Stimulated activated memory B cell treated with anti-CD40 and anti-IgM and Interleukin-4, amounts not matched to agents 10 μg/mL and 1 μg/mL and 100 μg/mL, for 72 hours (primary cell): ENCODE measurements around the gene CTU1.

Source experiments
- ATAC-seq: fragments of 150-1000 bp; cut with Tn5 transposase; 2 replicates; pipeline ENCODE4 v1.10.0; 2021
- H3K27ac Mint-ChIP-seq: one replicate; pipeline ENCODE4 v1.8.0; 2022; ENCODE audit warnings: mild to moderate bottlenecking, mixed read lengths
- H3K27me3 Mint-ChIP-seq: one replicate; pipeline ENCODE4 v1.8.0; 2022; ENCODE audit warnings: mixed read lengths
- H3K36me3 Mint-ChIP-seq: one replicate; pipeline ENCODE4 v1.8.0; 2022; ENCODE audit warnings: mixed read lengths
- H3K4me1 Mint-ChIP-seq: one replicate; pipeline ENCODE4 v1.8.0; 2022; ENCODE audit warnings: mixed read lengths
- H3K4me3 Mint-ChIP-seq: one replicate; pipeline ENCODE4 v1.8.0; 2022; ENCODE audit warnings: mild to moderate bottlenecking, moderate library complexity, mixed read lengths
- H3K9me3 Mint-ChIP-seq: one replicate; pipeline ENCODE4 v1.8.0; 2022; ENCODE audit warnings: mixed read lengths

The CTU1 gene

GRCh38 chr19:51084505-51084904, 23.7 kb downstream of the CTU1 start:
- H3K36me3 Mint-ChIP-seq: peaks cover 17% of the 10 kb centered on the region
- no peaks in the 10 kb centered on the region for H3K9me3 Mint-ChIP-seq
- H3K27me3 Mint-ChIP-seq: peaks cover 30% of the 10 kb centered on the region
- no peaks in the 10 kb centered on the region for H3K4me1 Mint-ChIP-seq
- no peak overlapping the region for H3K4me3 Mint-ChIP-seq
- peak; percentile 38 for ATAC-seq
- no peak overlapping the region for H3K27ac Mint-ChIP-seq

DNA sequence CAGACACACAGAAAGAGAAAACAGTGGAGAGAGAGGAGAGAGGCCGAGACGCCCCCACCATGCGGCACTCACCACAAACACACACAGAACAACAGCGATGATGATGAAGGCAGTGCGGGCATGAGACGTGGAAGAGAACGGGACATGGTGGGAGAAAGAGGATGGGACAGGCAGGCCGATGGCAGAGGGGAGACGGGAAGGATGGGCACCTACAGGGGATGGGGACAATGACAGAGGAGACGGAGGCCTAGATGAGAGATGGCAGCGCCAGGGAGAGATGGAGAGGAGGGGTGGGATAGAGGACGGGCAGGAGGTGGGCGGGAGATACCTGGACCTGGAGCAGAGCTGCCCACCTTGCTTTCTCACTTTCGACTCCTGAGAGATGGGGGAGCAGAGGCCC, 24.4 kb downstream of the CTU1 start:
- H3K4me3 Mint-ChIP-seq: no peak overlapping the region
- H3K4me1 Mint-ChIP-seq: no peaks in the 10 kb centered on the region
- H3K27ac Mint-ChIP-seq: no peak overlapping the region
- no peak for ATAC-seq
- peaks cover 11% of the 10 kb centered on the region for H3K36me3 Mint-ChIP-seq
- H3K27me3 Mint-ChIP-seq: peaks cover 30% of the 10 kb centered on the region
- H3K9me3 Mint-ChIP-seq: no peaks in the 10 kb centered on the region

DNA sequence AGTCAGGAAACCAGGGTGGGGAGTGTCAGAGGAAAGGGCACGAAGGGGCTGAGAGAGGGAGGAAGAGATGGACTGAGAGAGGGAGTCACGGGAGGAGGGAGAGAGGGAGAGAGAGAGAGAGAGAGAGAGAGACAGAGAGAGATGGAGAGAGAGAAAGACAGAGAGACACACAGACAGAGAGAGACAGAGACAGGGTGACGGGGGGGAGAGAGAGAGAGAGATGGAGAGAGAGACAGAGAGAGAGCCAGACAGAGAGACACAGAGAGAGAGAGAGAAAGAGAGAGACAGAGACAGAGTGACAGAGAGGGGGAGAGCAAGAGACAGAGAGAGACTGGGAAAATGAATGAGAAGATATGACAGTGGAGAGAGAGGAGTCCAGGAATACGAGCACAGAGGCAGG, 25.0 kb downstream of the CTU1 start:
- peaks cover 30% of the 10 kb centered on the region for H3K27me3 Mint-ChIP-seq
- ATAC-seq: no peak
- no peaks in the 10 kb centered on the region for H3K9me3 Mint-ChIP-seq
- no peak overlapping the region for H3K27ac Mint-ChIP-seq
- peaks cover 11% of the 10 kb centered on the region for H3K36me3 Mint-ChIP-seq
- H3K4me3 Mint-ChIP-seq: no peak overlapping the region
- H3K4me1 Mint-ChIP-seq: no peaks in the 10 kb centered on the region

DNA sequence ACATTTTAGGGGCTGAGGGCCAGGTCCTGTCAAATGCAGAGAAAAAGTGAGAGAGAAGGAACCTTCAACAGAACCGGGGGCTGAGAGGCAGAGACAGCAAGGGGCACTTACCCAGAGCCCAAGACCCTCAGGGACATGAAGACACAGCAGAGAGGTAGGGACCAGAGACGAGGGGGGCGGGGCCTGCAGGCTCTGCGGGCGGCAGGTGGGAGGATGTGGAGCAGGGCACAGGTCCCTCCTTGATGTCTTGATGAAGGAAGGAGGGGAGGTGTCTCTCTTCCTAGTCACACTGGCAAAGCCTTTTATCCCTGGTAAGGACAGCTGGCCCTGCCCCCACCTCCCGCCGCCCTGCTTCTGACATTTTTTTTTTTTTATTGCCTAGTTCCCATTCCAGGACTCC, 25.6 kb downstream of the CTU1 start, which contains the start of gene KLK14:
KLK14 (minus strand) TSS at position 277 of the 400 bp plus-strand sequence; CDS start at position 4, 273 bp downstream.
- Mint-ChIP-seq H3K36me3 (peaks cover 11% of the 10 kb centered on the region), H3K27ac (no peak within 1 kb of the TSS), H3K9me3 (no peaks in the 10 kb centered on the region), H3K27me3 (peaks cover 30% of the 10 kb centered on the region), H3K4me3 (no peak within 1 kb of the TSS), H3K4me1 (no peaks in the 10 kb centered on the region)
- no peak for ATAC-seq

GRCh38 chr19:51081476-51081875, 26.7 kb downstream of the CTU1 start:
- no peak overlapping the region for H3K4me3 Mint-ChIP-seq

DNA sequence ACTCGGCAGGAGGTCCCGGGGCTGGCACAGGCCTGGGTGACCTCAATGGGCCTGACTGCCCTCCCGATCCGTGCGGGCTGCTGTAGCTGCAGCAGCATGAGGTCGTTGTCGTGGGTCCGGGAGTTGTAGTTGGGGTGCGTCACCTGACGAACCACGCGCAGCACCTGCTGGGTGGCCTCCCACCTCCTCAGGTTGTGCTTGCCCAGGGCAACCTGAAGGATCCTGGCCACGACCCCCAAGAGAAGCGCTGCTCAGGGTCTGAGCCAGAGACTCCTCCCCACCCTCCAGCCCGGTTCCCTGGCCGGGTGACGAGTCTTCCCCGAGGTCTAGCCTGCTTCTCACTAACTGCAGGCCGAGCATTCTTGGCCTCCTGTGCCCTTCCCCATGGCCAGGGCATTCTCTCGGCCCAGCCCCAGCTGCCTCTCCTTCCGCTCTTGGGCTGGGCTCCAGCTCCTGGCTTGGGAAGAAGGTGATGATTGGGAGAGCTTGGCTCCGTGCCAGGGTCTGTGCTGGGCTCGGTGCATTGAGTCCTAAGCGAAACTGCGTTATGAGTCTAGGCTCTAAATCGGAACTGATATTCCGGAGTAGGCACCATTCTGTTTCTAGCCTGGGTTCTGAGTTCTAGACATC, 28.6 kb downstream of the CTU1 start:
- H3K27ac Mint-ChIP-seq: no peak overlapping the region
- no peaks in the 10 kb centered on the region for H3K36me3 Mint-ChIP-seq
- H3K4me1 Mint-ChIP-seq: no peaks in the 10 kb centered on the region
- H3K9me3 Mint-ChIP-seq: peaks cover 3% of the 10 kb centered on the region
- no peak for ATAC-seq
- H3K4me3 Mint-ChIP-seq: no peak overlapping the region
- H3K27me3 Mint-ChIP-seq: peaks cover 47% of the 10 kb centered on the region

More at GRCh38 chr19:51081476-51081875, 26.7 kb downstream of the CTU1 start:
- ATAC-seq: no peak
- H3K27ac Mint-ChIP-seq: no peak overlapping the region
- no peaks in the 10 kb centered on the region for H3K9me3 Mint-ChIP-seq
- H3K27me3 Mint-ChIP-seq: peaks cover 39% of the 10 kb centered on the region
- H3K4me1 Mint-ChIP-seq: no peaks in the 10 kb centered on the region
- peaks cover 3% of the 10 kb centered on the region for H3K36me3 Mint-ChIP-seq

GRCh38 chr19:51078731-51079130, 29.5 kb downstream of the CTU1 start:
- no peak for ATAC-seq
- no peaks in the 10 kb centered on the region for H3K4me1 Mint-ChIP-seq
- H3K9me3 Mint-ChIP-seq: peaks cover 9% of the 10 kb centered on the region
- no peak overlapping the region for H3K27ac Mint-ChIP-seq
- no peaks in the 10 kb centered on the region for H3K36me3 Mint-ChIP-seq
- H3K27me3 Mint-ChIP-seq: peaks cover 47% of the 10 kb centered on the region
- H3K4me3 Mint-ChIP-seq: no peak overlapping the region

GRCh38 chr19:51078104-51078503, 30.1 kb downstream of the CTU1 start:
- no peaks in the 10 kb centered on the region for H3K4me1 Mint-ChIP-seq
- H3K27ac Mint-ChIP-seq: no peak overlapping the region
- H3K9me3 Mint-ChIP-seq: peaks cover 11% of the 10 kb centered on the region
- no peak for ATAC-seq
- H3K4me3 Mint-ChIP-seq: no peak overlapping the region
- H3K36me3 Mint-ChIP-seq: no peaks in the 10 kb centered on the region
- peaks cover 41% of the 10 kb centered on the region for H3K27me3 Mint-ChIP-seq

- Mint-ChIP-seq H3K4me3 (no peak overlapping the region), H3K9me3 (peaks cover 11% of the 10 kb centered on the region), H3K4me1 (no peaks in the 10 kb centered on the region), H3K36me3 (no peaks in the 10 kb centered on the region), H3K27ac (no peak overlapping the region), H3K27me3 (peaks cover 27% of the 10 kb centered on the region)
- ATAC-seq: no peak
Measured at GRCh38 chr19:51076631-51077213, 31.5 kb downstream of the CTU1 start.

GRCh38 chr19:51075998-51076397, 32.2 kb downstream of the CTU1 start:
- no peaks in the 10 kb centered on the region for H3K36me3 Mint-ChIP-seq
- no peak for ATAC-seq
- H3K4me1 Mint-ChIP-seq: no peaks in the 10 kb centered on the region
- peaks cover 11% of the 10 kb centered on the region for H3K9me3 Mint-ChIP-seq
- H3K27ac Mint-ChIP-seq: no peak overlapping the region
- no peak overlapping the region for H3K4me3 Mint-ChIP-seq
- peaks cover 25% of the 10 kb centered on the region for H3K27me3 Mint-ChIP-seq

DNA sequence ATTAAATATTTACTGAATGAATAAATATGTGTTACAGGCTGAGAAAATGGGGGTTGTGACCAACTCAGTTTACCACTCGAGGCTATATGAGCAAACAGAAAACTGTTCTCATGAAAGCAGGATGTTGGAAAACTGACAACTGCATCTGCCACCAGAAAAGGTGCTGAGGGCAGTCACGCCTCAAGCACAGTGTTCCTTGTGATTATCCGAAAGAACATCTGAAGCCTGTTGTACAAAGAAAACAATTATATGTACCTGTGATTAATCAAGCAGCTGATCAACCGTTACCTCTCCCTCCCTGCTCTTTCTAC, 37.2 kb downstream of the CTU1 start:
- no peak for ATAC-seq
- peaks cover 21% of the 10 kb centered on the region for H3K9me3 Mint-ChIP-seq
- H3K36me3 Mint-ChIP-seq: no peaks in the 10 kb centered on the region
- H3K4me1 Mint-ChIP-seq: no peaks in the 10 kb centered on the region
- H3K4me3 Mint-ChIP-seq: no peak overlapping the region
- peaks cover 12% of the 10 kb centered on the region for H3K27me3 Mint-ChIP-seq
- H3K27ac Mint-ChIP-seq: no peak overlapping the region

DNA sequence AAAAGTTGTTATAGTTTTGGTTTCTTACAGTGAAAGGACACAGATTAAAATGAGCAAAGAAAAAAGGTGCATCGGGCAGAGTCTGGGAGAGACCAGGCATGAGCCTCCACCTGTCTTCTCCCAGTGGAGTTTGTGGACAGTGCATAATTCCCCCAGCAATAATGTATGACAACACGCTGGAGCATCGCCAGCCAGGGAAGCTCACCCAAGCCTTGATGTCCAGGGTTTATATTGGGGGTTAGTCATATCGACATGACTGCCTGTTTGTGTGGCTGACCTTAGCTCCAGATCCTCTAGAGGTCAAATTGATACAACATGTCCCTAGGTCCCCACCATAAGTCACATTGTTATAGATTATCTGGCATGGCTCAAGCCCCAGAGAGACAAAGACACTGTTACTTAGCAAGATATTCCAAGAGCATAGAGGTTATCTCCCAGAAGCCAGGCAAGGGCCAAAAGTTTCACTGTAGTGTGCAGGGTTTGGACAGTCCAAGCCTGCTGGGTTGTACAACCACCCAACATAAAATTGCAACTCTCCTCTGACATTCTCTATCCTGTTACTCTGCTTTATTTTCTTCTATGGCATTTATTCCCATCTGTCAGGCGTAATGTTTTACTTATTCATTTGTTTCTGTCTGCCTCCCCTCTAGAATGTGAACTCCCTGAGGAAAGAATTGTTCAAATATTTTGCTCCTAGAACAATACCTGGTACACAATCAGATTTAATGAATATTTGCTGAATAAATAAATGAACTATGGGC, 37.7 kb downstream of the CTU1 start:
- H3K4me1 Mint-ChIP-seq: no peaks in the 10 kb centered on the region
- H3K9me3 Mint-ChIP-seq: peaks cover 23% of the 10 kb centered on the region
- H3K4me3 Mint-ChIP-seq: no peak overlapping the region
- peaks cover 11% of the 10 kb centered on the region for H3K27me3 Mint-ChIP-seq
- no peaks in the 10 kb centered on the region for H3K36me3 Mint-ChIP-seq
- H3K27ac Mint-ChIP-seq: no peak overlapping the region
- ATAC-seq: no peak

GRCh38 chr19:51066393-51067186, 41.6 kb downstream of the CTU1 start:
- H3K9me3 Mint-ChIP-seq: peaks cover 14% of the 10 kb centered on the region
- no peak overlapping the region for H3K27ac Mint-ChIP-seq
- peaks cover 9% of the 10 kb centered on the region for H3K27me3 Mint-ChIP-seq
- H3K4me1 Mint-ChIP-seq: no peaks in the 10 kb centered on the region
- H3K36me3 Mint-ChIP-seq: no peaks in the 10 kb centered on the region
- no peak overlapping the region for H3K4me3 Mint-ChIP-seq
- no peak for ATAC-seq

- H3K27ac Mint-ChIP-seq: no peak overlapping the region
- H3K27me3 Mint-ChIP-seq: peaks cover 21% of the 10 kb centered on the region
- no peak for ATAC-seq
- H3K9me3 Mint-ChIP-seq: peaks cover 22% of the 10 kb centered on the region
- H3K4me1 Mint-ChIP-seq: no peaks in the 10 kb centered on the region
- no peaks in the 10 kb centered on the region for H3K36me3 Mint-ChIP-seq
- H3K4me3 Mint-ChIP-seq: no peak overlapping the region
Measured at GRCh38 chr19:51065221-51065960, 42.8 kb downstream of the CTU1 start.
